Measurements from ENCODE around the gene ASCC2. TPM values are rescaled to one million over a fixed set of nuclear protein-coding genes. Genes with fewer than 3 reads are reported as not detected.
A peak's percentile ranks its signal among the peaks of the same experiment; 100 is the strongest.
"Not testable (repeated sequence)": the region's sequence is repeated elsewhere in the genome, so short reads cannot be mapped to it uniquely, and the experiment has no call there.

ASCC2 gene
- total and polyA plus RNA-seq, 8 donors, result 51.2 to 58.3 (median 54.4) TPM

DNA sequence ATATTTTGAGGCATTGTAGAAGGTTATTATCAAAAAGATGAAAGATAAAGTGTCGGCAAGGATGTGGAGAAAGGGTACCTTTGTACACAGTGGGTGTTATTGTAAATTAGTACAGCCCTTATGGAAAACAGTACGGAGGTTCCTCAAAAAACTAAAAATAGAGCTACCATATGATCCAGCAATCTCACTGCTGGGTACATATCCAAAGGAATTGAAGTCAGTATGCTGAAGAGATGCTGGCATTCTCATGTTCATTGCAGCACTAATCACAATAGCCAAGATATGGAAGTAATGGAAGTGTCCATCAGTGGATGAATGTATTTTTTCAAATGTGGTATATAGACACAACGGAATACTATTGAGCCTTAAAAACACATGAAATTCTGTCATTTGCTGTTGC, 29.8 kb upstream of the ASCC2 start:
- peaks cover 0 to 9% of the 10 kb centered on the region in 2 donors for H3K4me1 ChIP-seq
- no peaks in the 10 kb centered on the region for H3K27me3 ChIP-seq
- no peaks in the 10 kb centered on the region for H3K9me3 ChIP-seq
- TF ChIP-seq, protein P1, sequence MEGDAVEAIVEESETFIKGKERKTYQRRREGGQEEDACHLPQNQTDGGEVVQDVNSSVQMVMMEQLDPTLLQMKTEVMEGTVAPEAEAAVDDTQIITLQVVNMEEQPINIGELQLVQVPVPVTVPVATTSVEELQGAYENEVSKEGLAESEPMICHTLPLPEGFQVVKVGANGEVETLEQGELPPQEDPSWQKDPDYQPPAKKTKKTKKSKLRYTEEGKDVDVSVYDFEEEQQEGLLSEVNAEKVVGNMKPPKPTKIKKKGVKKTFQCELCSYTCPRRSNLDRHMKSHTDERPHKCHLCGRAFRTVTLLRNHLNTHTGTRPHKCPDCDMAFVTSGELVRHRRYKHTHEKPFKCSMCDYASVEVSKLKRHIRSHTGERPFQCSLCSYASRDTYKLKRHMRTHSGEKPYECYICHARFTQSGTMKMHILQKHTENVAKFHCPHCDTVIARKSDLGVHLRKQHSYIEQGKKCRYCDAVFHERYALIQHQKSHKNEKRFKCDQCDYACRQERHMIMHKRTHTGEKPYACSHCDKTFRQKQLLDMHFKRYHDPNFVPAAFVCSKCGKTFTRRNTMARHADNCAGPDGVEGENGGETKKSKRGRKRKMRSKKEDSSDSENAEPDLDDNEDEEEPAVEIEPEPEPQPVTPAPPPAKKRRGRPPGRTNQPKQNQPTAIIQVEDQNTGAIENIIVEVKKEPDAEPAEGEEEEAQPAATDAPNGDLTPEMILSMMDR (IDR thresholded peaks at IDR 0.05), result no peak
- ATAC-seq (no peak), DNase-seq (no peak)
- no peak overlapping the region for H3K27ac ChIP-seq
- no peaks in the 10 kb centered on the region for H3K36me3 ChIP-seq
- intact Hi-C loops (cut with DNase I), result no loop called here
- no peak overlapping the region for H3K4me3 ChIP-seq

DNA sequence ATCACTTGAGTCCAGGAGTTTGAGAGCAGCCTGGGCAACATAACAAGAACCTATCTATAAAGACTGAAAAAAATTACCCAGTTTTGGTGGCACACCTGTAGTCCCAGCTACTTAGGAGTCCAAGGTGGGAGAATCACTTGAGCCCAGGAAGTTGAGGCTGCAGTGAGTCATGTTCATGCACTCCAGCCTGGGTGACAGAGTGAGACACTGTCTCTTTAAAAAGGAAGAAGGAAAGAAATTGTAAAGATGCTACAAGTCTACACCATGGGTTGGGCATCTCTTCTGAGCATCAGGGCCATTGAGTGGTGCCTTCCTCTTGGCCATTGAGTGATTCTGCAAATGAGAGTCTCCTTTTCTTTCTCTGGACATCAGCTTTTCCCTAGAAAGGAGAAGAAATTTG, 29.2 kb upstream of the ASCC2 start:
- Histone ChIP-seq H3K36me3 (no peaks in the 10 kb centered on the region), H3K27me3 (no peaks in the 10 kb centered on the region), H3K27ac (no peak overlapping the region), H3K4me1 (peaks cover 0 to 3% of the 10 kb centered on the region in 2 donors), H3K9me3 (no peaks in the 10 kb centered on the region), H3K4me3 (no peak overlapping the region)
- TF ChIP-seq, protein P1 (IDR thresholded peaks at IDR 0.05), result no peak
- ATAC-seq (no peak), DNase-seq (no peak)
- intact Hi-C loops (cut with DNase I), result no loop called here

DNA sequence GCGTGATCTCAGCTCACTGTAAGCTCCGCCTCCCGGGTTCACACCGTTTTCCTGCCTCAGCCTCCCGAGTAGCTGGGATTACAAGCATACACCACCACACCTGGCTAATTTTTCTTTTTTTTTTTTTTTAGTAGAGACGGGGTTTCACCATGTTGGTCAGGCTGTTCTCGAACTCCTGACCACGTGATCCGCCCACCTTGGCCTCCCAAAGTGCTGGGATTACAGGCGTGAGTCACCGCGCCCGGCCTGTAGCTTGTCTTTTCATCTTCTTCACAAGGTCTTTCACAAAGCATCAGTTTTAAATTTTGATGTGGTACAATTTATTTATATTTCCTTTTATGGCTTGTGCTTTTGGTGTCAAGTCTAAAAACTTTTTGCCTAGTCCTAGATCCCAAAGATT, 27.5 kb upstream of the ASCC2 start:
- intact Hi-C loops (cut with DNase I), result not testable (repeated sequence)

DNA sequence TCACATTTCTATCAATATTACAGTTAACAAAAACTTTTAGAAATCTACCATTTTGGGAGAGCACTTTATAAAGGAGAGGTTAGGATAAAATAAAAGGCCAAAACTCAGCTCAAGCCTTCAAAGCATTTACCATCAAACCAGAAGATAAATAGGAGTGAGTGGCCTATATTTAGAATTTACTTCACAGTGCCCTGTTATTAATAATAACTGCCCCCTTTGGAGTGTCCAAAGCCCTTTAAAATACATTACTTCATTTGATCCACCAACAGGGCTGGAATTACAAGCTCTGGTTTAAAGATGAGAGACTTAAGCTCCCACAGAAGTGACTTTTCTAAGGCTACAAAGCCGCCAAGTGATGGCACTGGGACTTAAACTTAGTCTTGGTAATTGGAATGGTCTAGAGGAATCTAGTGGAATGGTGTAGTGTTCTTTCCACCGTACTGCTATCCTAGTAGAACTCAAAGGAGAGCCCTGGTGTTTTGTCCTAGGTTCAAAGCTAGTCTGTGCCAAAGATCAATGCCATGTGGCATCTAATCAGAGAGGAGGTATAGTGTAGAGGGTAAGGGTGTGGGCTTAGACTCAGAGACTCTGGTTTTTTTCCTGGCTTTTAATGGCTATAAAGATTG, 23.7 kb upstream of the ASCC2 start:
- DNase-seq (no peak), ATAC-seq (no peak)
- no peaks in the 10 kb centered on the region for H3K36me3 ChIP-seq
- H3K9me3 ChIP-seq, result no peaks in the 10 kb centered on the region
- H3K27ac ChIP-seq, result peak overlapping the region in 1 of 2 donors; percentile 79
- H3K4me1 ChIP-seq, result peaks cover 0 to 23% of the 10 kb centered on the region in 2 donors
- no peaks in the 10 kb centered on the region for H3K27me3 ChIP-seq
- TF ChIP-seq, protein P1 (IDR thresholded peaks at IDR 0.05), result no peak
- intact Hi-C loops (cut with DNase I), result no loop called here
- H3K4me3 ChIP-seq, result no peak overlapping the region

More for the DNA sequence above, 27.5 kb upstream of the ASCC2 start:
- DNase-seq, H3K9me3 ChIP-seq, ATAC-seq, H3K27me3 ChIP-seq, H3K36me3 ChIP-seq, H3K27ac ChIP-seq, H3K4me3 ChIP-seq, H3K4me1 ChIP-seq: not testable (repeated sequence)

DNA sequence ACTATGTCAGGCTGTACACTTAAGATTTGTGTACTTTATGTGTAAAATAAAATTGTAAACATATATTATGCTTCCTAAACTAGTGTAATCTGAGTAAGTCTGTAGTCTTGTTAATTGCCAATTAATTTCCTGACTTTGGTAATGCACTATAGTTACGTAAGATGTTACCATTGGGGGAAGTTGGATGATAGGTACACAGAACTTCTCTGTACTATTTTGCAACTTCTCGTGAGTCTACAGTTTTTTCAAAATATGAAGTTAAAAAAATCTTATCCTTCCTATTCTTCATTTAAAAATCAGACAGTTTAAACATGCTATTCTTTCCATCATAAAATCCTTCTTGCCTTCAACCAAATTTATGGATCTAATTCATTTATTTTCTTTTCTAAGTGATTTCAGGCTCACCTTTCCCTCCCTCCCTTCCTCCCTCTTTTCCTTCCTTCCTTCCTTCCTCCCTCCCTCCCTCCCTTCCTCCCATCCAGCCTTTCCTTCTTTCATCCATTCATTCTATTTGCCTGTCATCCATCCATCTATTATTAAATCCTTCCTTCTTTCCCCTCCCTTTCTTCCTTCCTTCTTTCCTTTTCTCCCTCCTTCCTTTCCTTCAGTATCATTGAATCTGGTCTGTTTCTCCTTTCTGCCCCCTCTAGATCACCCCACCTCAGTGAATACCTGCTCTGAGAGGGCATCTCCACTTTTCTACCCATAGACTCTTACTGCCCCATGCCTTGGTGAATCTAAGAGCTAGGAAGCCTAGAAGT, 22.1 kb upstream of the ASCC2 start:
- Histone ChIP-seq H3K9me3 (no peaks in the 10 kb centered on the region), H3K27ac (peak overlapping the region in 1 of 2 donors; percentile 79), H3K4me3 (no peak overlapping the region), H3K36me3 (no peaks in the 10 kb centered on the region), H3K27me3 (no peaks in the 10 kb centered on the region), H3K4me1 (peaks cover 0 to 31% of the 10 kb centered on the region in 2 donors)
- intact Hi-C loops (cut with DNase I), result no loop called here
- TF ChIP-seq, protein P1 (IDR thresholded peaks at IDR 0.05), result no peak
- no peak for DNase-seq
- no peak for ATAC-seq

DNA sequence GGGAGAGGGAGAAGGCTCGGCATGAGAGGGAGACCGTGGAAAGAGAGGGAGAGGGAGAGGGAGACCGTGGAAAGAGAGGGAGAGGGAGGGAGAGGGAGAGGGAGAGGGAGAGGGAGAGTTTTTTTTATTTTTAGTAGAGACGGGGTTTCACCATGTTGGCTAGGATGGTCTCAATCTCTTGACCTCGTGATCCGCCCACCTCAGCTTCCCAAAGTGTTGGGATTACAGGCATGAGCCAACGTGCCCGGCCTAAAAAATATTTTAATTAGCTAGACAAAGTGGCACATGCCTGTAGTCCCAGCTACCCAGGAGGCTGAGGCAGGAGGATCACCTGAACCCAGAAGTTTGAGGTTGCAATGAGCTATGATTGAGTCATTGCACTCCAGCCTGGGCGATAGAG, 21.0 kb upstream of the ASCC2 start:
- DNase-seq, result not testable (repeated sequence)

More for the DNA sequence above, 21.0 kb upstream of the ASCC2 start:
- H3K4me1 ChIP-seq, result peaks cover 0 to 37% of the 10 kb centered on the region in 2 donors
- intact Hi-C loops (cut with DNase I); H3K36me3 ChIP-seq; H3K27me3 ChIP-seq; H3K4me3 ChIP-seq; ATAC-seq; H3K9me3 ChIP-seq; H3K27ac ChIP-seq: not testable (repeated sequence)

Measured in left lung (tissue), 10 donors.